ENCODE data around the gene PIAS4.

The PIAS4 gene

GRCh38 chr19:4060621-4061177, 53.2 kb downstream of the PIAS4 start:
- DNase-seq, result no peak

- DNase-seq, result no peak
These were observed 53.7 kb downstream of the PIAS4 start for GRCh38 chr19:4061178-4061682.

- no peak for DNase-seq
These were observed 54.3 kb downstream of the PIAS4 start for GRCh38 chr19:4061683-4062418.

DNA sequence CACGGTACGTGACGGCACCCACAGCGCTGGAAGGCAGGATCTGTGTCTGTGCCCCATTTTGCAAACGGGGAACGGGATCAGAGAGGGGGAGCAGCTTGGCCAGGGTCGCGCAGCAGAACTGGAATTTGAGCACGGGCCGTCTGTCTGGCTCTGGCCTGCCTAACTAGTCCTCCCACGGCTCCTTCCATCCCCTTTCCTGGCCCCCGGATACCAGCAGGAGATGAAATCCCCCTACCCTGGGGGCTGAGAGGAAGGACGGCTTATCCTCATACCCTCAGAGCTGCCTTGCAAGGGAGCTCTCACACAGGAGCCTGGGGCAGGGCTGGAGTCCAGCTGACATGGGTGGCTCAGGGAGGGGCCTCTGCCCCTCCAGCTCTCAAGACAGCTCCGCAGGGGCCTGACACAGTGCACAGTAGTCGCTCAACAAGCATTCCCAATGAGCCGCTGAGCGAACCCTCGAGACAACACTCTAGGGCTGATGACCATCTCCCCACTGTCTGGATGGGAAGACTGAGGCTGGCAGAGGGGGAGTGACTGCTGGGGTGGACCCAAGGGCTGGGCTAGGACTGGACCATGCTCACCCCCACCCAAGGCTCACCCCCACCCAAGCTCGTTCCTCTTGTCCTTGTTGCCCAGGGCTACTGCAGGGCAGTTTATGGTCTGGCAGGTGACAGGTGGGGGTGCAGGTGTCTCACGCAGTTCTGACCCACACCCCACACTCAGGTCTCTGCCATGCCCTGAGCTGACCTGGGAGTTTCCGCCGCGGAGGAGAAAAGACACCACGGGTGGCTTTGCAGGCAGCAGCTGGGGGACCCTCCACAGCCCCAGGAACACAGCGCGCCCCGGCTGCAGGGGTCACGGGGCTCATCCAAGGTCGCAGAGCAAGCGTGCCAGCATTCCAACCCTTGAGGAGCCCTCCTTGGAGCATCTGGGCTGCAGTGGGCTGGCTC, 55.2 kb downstream of the PIAS4 start:
- DNase-seq, result no peak

GRCh38 chr19:4063369-4064148, 56.0 kb downstream of the PIAS4 start:
- DNase-seq, result no peak

DNA sequence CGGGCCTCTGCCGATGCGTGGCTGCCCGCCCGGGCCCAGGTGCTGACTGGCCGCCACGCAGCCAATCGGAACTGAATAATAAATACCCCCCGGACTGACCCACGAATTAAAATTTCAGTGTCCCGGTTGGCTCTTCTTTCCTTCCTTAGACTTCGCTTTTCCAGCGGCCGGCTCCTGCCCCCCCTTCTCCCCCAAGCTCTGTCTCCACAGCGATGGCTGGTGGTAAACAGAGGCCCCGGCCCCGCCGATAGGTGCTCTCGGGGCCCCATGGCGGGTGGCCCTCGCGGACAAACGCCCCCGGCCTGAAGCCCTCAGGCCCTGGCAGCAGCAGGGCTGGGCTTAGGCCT, 56.6 kb downstream of the PIAS4 start:
- DNase-seq, result no peak

- DNase-seq, result peak; percentile 51
These were observed 57.1 kb downstream of the PIAS4 start for GRCh38 chr19:4064496-4065260.

- DNase-seq, result peak; percentile 98
These were observed 58.1 kb downstream of the PIAS4 start for GRCh38 chr19:4065430-4066175.

GRCh38 chr19:4066176-4066606, 58.7 kb downstream of the PIAS4 start:
- no peak for DNase-seq

- DNase-seq, result peak; percentile 72
These were observed 59.3 kb downstream of the PIAS4 start, which contains the start of gene ZBTB7A for GRCh38 chr19:4066682-4067395. ZBTB7A (minus strand) TSS chr19:4066899; CDS start chr19:4055232, 11,667 bp downstream.

DNA sequence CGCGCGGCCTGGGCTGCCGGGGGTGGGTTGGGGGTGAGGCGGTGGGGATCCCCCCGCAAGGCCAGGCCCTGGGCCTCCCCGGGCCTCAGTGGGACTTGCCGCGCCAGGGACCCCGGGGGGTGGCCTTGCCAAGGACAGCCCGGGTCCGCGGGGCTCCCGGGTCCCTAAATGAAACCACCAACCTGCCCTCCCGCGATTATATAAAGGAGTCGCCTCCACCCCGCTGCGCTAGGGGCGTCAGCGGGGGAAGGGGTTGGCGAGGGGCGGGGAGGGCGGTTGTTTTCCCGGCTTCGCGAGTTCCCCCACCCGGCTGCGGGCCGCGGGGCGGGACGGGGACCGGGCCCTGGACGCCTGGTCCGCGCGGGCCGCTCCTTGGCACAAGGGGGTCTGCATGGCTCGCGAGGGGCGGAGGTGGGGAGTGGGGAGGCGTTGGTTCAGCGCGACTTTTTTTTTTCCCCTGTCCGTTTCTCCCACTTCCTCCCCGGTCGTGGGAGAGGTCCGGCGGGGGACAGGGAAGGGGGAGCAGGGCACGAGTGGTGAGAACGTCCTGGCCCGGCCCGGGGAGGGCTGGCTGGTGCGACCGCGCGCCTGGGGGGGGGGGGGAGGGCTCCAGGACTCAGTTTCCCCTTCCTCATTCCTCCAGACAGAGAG, 60.0 kb downstream of the PIAS4 start:
- DNase-seq, result no peak

DNA sequence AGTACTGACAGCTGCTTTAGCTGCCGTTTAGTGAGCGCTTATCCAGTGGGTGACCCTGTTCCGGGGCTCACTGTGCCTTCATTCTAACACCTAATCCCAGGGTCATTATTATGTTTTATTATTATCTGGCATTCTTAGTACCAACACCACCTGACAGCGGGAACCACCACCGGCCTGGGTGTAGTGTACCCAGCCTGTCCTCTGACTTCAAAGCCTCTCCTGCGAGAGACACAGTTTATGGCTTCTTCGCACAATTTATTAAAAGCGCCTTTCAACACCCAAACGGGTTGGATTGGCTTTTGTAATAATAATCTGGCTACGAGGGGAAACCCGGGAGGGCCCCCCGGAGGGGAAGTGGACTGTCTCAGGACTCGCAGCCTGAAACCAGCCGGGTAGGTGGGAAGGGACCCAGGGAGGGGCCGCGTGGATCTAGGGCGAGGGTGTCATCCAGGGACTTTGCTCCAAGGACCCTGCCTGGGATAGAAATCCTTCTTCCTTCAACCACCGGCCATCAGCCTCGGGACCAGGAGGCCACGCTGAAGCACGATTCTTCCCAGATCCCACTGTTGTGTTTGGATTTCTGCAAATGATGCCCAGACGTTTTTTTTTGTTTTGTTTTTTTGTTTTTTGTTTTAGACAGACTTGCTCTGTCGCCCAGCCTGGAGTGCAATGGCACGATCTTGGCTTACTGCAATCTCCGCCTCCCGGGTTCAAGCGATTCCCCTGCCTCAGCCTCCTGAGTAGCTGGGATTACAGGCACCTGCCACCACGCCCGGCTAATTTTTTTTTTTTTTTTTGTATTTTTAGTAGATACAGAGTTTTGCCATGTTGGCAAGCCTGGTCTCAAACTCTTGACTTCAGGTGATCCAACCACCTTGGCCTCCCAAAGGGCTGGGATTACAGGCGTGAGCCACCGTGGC, 60.8 kb downstream of the PIAS4 start:
- DNase-seq, result no peak

DNA sequence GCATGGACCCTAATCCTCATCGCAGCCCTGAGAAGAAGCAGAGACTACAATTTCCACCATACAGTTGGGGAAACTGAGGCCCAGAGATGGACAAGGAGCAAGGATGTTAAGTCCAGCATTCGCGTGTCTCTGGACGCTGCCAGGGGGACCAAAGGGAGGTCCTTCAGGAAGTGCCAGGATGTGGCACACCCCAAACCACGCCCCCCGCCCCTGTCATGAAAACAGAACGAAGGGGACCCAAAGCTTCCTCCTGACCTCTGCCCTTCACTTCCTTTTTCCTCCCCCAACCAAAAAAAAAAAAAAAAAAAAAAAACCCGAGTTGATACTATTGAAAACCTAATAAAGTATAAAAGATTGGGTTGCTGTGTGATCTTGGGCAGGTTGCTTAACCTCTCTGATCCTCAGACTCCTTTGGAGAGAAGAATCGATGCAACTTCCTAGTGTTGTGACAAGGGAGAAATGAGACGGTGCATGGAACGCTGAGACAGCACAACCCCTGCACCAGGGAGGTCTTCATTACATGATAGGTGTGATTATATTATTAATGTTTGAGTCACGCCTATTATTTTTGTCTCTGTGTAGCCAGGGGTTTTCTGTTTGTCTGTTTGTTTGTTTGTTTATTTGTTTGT, 61.9 kb downstream of the PIAS4 start:
- peak; percentile 71 for DNase-seq

DNA sequence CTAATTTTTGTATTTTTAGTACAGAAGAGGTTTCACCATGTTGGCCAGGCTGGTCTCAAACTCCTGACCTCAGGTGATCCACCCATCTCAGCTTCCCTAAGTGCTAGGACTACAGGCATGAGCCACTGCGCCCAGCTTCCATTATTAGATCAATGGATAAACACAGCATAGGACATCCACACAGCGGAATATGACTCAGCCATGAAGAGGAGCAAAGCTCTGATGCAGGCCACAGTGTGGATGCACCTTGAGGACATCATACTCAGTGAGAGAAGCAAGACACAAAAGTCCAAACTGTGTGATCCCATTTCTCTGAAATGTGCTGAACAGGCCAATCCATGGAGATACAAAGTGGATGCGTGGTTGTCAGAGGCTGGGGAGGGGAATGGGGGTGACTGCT, 64.1 kb downstream of the PIAS4 start:
- DNase-seq, result no peak

GRCh38 chr19:4075373-4075772, 67.8 kb downstream of the PIAS4 start:
- peak; percentile 43 for DNase-seq

DNA sequence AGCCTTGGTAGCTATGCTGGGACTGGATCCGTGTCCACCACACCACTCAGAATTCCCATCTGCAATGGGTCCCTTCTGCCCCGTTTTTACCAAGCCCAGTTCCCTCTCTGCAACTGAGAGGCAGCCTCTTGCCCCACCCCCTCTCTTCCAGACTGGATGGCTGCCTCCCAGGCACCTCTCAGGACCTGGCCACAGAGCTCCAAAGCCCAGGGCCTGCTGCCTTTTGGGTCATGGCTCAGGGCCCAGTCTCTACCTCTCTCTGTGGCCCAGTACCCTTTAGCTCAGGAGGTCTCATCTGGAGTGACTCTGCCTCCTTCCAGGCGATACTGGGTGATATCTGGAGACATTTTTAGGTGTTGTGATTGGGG, 69.5 kb downstream of the PIAS4 start:
- DNase-seq, result no peak

DNA sequence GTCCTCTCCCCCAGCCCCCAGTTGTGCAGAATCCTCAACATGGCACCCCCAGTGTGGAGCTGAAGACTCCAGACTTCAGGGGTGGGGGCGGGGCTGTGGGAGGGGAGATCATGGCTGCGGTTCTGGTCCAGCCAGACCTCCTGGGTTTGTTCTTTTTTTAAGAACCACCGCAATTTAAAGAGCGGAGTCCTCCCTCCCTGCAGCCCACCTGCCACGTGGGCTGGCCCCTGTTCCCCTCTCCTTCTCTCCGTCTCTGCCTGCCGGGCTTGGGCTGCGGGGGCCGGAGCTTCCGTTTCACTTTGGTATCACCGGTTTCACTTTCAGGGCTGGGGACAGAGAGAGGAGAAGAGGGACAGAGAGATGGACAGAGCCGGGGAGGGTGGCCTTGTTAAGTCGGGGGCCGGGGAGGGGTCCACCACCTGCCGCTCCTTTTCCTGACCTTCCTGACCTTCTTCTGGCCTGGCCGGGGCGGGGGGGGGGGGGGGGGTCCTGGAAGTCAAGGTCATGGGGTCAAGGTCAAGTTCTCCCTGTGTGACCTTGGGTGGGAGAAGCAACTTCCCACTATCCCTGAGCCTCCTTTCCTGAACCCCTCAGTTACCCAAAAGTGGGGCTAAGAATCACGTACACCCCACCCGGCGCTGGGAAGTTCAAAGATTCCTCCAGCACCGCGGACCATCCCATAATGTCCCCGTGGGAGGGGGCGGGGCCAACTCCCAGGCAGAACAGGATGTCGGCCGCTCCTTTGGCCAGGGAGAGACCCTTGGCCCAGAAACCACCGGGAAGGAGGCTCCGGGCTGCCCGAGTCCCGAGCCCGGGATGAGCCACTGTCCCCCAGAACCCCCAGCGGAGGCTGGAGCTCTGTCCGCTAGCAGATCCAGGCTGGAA, 70.5 kb downstream of the PIAS4 start:
- peak; percentile 61 for DNase-seq
